ENCODE results near the gene SMIM35.
"Not testable (repeated sequence)": the region's sequence is repeated elsewhere in the genome, so short reads cannot be mapped to it uniquely, and the experiment has no call there.

SMIM35 gene

DNA sequence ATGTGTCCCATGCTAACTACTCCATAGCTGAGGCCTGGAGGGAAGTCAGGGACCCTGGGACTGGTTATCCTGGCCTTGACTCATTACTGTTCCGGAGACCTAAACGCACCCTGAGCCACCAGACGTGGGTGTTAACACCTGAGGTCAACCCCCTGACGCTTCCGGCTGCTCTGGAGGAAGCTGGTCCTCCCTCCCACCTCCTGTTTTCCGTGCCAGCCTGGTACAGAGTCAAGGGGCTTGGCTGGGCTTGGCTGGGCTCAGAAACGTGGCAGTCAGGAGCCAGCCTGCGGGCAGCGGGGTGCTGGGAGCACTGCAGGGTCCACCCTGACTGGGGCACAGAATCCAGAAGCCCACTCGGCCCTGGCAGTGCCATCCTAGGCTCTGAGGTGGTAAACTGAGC, 7.3 kb downstream of the SMIM35 start:
- DNase-seq: no peak

DNA sequence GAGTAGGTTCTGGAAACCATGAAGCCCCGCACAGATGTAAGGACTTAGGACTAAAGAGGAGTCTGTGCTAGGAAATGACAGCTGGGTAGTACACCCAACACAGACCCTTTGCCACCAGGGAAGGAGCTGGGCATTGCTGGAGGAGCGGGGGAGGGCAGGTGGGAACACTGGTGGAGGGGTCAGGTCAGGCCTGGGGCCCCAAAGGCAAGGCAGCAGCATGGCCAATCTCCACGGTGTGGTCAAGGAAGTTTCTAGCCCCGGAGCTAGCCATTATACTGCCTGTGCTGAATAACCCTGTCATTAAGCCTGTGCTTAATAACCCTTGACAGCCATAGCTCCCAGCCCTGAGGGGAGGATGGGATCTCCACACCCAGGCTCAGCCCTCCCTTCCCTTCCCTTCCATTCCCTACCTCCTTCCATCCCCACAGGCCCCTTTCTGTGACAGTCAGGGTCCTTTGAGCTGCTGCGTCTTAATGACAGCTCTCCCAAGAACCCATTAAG, 7.8 kb downstream of the SMIM35 start:
- DNase-seq: peak; percentile 36

DNA sequence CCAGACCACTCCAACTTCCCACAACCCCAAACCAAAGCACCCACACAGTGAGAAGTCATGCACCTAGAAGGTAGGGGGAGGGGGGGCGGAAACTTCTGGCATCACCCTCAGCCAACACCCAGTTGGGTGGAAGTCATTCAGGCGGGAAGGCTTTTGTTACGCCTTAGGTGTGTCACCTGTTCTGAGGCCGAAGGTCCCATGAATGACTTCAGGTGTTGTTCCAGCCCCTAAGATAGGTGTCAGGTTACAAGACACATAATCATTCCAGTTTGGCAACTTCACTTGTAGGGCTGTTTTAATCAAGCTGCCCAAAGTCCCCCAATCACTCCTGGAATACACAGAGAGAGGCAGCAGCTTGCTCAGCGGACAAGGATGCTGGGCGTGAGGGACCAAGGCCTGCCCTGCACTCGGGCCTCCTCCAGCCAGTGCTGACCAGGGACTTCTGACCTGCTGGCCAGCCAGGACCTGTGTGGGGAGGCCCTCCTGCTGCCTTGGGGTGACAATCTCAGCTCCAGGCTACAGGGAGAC, 9.9 kb downstream of the SMIM35 start, which contains the start of gene TMPRSS4:
TSS of gene TMPRSS4 (plus strand) at position 325 of the 528 bp plus-strand sequence. CDS start 225 bp downstream, outside the sequence.
- peak; percentile 93 for DNase-seq

DNA sequence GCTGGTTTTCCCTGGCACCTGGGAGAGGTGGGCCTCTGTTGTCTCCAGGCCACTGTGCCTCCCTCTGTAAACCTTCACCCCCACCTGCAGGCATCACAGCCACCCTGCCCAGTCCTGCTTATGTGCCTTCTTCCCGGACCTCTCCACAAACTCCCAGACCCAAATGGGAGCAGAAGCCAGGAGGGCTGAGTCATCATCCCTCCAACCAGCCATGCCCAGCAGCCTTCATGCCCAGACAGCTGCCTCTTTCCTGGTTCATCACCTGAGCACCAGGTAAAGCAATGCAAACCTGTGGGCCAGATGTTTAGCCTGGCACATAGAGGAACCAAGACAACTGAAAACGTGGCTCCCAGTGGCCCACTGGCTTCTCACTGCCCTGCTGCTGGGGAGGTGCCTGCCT, 12.0 kb downstream of the SMIM35 start:
- DNase-seq: peak; percentile 27

DNA sequence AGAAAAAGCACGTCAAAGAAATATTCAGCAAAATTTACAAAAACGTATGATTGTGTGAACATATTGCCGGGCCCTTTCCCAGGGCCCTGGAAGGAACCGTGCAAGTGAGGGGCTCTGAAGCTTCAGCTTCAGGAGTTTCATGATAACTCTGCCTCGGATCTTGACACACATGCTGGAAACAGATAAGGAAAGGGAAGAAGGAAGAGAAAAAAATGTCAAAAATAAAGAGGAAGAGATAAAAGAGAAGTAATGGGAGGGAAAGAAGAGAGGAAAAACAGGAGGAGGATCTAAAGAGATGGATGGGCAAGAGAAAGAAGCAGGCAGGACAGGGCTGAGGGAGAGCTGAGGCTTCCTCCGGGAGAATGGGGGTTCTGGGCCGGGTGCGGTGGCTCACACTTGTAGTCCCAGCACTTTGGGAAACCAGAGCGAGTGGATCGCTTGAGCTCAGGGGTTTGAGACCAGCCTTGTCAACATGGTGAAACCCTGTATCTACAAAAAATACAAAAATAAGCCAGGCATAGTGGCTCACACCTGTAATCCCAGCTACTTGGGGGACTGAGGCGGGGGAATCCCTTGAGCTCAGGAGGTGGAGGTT, 12.6 kb downstream of the SMIM35 start:
- no peak for DNase-seq

DNA sequence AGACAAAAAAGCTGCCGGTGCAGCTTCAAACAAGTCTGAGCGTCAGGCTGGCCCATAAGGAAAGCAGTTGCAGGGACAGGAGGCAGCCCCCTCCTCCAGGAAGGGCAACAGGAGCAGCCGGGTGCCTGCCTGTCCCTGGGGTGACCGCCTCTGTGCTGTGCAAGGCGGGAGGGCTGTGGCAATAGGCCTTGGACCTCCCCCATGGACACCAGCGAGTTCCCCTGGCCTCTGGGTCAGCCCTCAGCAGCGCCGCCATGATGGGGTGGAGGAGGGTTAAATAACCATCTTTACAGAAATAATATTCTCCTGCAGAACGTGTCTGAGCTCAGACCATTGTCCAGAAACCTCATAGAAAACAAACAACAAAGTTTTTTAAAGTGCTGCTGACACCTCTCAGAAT, 13.2 kb downstream of the SMIM35 start:
- DNase-seq: no peak

DNA sequence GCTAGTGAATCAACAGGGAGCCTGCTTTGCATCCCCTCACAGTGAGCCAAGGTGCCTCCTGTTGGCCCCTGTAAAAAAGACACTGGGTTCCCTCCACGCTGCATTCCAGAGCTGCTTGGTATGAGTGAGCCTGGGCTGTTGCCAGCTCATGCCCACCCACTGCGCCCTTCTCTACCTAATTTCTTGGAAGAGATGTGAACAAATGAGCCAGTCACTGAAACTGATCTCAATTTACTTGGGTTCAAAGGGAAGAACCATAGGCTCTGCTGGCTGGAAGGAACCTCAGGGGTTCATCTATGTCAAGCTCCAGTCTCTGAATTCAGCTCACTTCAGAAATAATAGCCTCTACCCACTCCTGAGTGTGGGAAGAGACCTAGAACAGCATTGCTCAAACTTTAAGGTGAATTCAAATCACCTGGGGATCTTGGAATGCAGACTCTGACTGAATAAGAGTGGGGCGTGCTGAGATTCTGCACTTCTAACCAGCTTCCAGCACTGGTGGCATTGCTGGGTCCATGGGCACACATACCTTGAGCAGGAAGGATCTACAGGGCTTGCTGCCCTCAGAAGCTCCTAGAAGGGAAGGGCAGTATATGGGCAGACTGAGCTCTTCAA, 15.2 kb downstream of the SMIM35 start:
- DNase-seq: no peak

DNA sequence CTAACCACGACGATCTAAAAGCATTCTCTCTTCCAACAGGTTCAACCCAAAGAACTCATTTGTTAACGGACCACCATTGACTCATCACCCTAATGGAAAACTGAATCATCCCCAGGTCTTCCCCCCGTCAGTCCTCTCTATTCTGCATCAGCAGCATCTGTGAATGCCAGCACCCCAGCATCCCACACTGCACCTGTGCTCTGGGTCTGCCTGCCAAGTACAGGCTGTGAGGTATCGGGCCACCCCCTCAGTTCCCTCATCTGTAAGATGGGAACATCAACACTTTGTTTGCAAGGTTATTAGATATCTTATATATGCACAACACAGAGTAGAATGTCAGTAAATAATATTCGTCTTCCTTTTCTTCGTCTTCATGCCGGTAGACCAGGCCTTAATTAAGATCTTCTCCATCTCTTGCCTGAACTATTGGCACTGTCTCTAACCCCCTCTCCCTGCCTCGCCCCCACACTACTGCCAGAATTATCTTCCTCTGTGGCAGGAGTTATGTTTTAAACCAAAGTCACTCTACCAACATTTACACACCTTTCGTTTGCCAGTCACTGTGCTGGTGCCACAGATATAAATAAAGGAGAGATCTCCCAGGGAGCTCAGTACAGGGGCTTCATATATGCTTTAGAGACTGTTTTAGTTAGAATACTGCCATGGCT, 17.7 kb downstream of the SMIM35 start:
- DNase-seq: no peak

DNA sequence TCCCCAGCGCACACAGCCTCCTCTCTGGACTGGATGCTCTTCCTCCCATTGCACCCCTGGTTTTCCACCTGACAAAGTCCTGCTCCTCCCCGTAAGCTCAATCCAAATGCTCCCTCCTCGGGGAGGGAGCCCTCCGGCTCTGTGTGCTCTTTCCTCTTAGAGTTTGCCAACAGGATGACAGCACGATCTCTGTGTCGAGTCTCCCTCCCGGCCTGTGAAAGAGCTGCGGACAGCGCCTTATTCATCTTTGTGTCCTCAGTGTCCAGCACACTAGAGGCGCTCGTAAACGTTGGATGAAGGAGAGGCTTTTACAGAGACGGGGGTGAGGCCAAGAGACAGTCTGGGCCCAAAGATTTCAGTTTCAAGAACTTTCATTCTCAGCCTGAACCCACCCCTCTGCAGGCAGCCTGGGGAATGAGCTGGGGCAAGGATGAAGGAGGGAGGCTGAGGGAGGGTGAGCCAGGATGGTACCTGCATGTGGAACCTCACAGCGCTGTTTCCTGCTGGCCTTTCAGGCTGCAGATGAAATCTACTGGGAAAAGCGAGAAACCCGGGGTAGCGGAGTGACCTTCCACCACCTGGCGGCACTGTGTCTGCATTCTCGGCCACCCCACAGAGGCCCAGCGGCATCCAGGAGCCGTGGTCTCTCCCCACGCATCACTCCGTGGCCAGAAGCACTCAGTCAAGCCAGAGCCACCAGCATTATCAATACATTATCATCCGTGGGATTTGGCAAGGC, 18.4 kb downstream of the SMIM35 start:
- no peak for DNase-seq

DNA sequence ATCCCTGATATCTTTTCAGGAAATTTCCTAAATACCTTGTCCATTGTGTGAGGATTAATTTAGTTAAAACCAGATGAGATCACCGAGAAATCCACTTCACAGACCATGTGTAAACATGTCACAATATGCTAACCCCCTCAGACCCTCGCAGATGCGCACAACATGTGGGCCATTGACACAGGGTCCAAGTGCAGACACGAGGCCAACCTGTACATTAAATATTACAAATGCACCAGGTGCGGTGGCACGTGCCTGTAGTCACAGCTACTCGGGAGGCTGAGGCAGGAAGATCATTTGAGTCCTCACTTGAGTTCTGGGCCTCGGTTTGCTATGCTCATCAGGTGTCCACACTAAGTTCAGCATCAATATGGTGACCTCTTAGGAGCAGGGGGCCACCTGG, 19.8 kb downstream of the SMIM35 start:
- no peak for DNase-seq

DNA sequence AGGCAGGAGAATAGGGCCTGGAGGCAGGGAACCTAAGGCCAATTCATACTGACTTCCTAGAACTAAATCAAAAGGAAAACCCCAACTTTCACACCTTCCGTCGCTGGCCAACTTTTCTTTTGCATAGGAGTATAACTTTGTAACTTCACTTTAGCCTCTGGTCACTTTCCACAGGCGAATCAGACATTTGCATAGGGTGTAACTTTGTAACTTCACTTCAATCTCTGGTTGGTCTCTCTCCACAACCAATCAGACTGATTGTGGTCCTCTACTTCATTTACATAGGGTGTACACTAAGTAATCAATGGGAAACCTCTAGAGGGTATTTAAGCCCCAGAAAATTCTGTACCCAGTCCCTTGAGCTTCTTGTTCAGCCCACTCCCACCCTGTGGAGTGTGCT, 21.4 kb downstream of the SMIM35 start:
- DNase-seq: no peak

DNA sequence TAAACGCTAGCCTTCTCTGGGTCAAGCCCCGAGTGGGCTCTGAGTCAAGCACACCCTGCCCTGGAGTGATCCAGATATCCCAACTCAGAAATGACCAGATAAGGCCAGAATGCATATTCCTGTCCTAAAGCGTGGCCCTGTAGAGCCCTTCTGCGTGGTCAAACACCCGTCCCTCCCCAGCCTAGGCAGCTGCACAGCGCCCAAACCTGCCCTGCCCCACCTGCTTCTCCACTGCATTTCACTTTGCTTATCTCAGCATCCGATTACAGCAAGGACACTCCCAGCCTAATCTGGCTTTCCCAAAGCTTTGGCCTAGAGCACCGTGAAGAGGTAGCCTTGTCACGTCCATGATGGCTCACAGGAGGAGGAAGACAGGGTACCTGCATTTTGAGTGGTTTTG, 21.8 kb downstream of the SMIM35 start:
- DNase-seq: no peak

DNA sequence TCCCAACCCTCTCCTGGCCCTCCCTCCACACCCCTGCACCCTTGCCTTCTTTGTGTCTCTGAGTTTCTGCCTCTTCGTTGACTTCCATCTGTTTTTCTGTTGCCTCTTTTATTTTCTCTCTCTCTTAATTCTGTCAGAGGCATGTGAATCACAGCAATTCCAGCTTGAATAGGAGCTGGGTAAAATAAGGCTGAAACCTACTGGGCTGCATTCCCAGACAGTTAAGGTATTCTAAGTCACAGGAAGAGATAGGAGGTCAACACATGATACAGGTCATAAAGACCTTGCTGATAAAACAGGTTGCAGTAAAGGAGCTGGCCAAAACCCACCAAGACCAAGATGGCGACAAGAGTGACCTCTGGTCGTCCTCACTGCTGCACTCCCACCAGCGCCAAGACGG, 24.1 kb downstream of the SMIM35 start:
- DNase-seq: not testable (repeated sequence)

DNA sequence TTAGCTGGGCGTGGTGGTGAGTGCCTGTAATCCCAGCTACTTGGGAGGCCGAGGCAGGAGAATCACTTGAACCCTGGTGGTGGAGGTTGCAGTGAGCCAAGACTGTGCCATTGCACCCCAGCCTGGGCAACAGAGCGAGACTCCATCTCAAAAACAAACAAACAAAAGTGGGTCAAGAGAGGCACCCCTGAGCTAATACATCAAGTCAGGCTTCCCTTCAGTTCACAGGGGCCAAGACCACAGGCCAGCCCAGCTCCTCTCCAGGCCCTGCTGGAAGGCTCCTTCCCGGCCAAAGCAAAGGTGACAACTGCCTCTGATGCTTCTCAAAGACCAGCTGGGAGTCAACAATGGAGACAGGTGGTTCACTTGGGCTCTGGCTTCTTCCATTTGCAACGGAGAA, 24.6 kb downstream of the SMIM35 start:
- not testable (repeated sequence) for DNase-seq

DNA sequence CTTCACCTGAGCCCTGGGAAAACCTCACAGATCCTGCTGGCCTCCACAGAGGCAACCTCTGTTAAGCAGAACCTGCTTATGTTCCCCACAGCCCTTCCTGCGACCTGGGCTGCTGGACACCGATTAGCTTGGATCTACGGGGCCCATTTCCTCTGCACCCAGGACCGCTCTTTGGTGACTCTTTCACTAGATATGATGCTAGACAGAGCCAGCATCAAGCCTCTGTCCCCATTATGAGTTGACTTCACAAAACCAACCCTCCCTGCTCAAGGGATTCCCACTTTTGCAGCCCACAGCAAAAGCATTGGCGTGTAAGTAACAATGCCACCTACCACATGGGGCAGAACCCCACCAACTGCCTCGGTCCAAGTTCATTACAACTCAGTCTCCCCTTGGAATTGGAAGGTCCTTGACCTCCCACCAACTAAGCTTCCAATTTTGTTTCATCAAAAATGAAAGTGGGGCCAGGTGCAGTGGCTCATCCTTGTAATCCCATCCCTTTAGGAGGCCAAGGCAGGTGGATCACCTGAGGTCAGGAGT, 25.1 kb downstream of the SMIM35 start:
- DNase-seq: no peak

DNA sequence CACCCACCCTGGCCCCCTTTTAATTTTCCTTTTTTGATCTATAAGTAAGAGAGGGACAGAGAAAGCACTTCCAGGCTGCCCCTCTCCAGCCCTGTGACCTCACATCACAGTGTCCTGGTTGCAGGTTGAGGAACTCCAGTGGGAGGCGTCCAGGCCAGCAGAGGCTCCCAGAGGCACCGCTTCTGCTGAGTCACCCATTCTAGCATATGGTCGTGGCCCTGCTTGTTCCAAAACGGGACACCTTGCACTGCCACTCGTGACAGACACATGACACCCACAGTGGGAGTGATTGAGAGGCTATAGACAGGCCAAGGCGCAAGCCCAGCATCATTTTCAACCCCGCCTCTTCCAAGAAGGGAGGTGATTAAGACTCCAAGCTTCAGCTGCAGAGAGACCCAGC, 25.9 kb downstream of the SMIM35 start:
- DNase-seq: no peak

DNA sequence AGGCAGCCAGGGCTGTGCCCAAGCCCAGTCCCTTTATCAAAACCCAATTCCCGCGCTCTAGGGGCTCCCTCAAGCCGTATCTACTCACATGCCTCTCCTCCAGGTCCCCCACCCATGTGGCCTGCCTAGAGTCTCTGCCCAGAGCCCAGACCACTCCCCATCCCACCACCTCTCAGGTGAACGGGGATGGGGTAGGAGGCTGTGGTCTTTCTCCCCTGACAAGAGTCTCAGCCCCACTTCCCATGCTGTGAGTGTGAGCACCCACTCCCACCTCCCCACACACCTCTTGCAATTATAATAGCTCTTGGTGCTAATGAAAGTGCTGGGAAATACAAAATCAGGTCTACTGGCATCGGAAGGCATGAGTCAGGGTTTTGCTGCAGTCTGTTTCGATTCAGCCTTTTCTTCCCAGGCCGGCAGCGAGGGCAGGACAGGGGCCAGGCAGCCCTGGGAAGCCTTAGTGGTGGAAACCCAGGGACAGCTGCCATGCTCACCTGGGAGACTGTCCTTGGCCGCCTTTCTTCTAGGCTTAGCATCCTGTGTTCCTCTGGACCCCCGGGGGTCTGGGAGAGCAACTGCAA, 26.6 kb downstream of the SMIM35 start:
- no peak for DNase-seq

DNA sequence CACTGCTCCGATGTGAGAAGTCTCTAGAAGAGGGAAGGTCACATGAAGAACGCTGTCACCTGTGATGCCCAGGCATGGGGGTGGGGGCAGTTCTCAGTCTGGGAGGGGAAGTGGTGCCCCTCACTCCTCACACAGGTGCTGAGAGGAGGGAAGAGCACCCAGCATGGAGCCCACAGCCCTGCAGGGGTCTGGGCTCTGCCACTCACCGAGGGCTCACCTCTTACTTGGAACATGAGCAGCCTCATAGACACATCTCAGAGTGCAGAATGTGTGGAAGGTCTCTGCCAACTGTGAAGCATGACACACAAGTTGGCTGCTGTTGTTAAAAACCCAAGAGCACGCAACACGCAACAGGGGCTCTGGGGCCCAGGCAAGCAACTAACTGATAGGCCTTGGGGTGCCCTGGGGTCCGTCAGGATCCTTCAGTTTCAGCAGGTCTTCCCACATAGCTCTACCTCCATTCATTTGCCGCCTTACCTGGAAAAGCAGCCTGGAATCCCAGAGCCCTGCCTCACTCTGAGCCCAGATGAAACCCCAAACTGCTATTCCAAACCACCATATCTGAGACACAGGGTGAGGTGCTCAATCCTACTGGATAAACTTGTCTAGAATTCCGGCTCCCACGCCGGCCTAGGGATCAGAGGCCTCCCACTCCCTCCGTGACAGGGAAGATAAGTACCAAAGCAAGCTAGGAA, 27.4 kb downstream of the SMIM35 start:
- no peak for DNase-seq

DNA sequence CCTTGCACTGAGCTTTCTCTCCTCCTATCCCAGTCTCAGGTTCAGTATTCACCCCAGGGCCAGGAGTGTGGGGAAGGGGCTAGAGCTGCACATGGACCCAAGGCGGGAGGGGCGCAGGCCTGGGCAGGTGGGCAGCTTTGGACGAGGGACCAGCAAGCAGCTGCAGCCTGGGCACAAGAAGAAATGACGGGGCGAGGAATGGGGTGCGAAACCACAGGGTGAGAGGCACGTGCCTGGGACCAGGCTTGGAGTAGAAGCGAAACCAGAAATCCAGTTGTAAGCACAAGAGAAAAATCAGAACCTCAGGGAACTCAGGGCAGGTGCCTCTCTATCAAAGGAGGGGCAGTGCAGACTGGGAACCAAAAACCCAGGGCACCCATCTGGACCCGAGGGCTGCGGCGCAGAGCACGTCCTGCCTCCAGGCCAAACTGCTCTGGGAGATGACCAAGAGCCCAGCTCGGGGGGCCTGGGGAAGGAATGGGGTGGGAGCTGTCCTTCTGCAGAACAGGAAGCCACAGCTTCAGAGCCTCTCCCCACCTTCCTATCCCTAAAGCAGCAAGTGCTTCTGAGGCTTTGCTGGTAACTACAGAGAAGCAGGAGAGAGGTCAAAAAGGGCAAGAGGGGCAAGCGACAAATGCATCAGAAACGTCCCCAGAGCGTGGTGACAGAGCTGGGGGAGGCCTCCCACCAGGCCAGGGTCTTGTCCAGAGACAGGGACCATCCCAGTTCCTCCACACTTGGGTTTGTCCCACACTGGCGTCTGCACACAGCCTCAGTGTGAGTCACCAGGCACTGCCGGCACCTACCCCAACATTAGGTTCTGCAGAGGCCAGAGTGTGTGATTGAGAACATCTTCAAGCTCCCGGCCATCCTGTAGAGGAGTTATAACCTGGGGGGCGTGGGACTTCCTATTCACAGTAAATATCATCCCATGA, 28.2 kb downstream of the SMIM35 start:
- no peak for DNase-seq

DNA sequence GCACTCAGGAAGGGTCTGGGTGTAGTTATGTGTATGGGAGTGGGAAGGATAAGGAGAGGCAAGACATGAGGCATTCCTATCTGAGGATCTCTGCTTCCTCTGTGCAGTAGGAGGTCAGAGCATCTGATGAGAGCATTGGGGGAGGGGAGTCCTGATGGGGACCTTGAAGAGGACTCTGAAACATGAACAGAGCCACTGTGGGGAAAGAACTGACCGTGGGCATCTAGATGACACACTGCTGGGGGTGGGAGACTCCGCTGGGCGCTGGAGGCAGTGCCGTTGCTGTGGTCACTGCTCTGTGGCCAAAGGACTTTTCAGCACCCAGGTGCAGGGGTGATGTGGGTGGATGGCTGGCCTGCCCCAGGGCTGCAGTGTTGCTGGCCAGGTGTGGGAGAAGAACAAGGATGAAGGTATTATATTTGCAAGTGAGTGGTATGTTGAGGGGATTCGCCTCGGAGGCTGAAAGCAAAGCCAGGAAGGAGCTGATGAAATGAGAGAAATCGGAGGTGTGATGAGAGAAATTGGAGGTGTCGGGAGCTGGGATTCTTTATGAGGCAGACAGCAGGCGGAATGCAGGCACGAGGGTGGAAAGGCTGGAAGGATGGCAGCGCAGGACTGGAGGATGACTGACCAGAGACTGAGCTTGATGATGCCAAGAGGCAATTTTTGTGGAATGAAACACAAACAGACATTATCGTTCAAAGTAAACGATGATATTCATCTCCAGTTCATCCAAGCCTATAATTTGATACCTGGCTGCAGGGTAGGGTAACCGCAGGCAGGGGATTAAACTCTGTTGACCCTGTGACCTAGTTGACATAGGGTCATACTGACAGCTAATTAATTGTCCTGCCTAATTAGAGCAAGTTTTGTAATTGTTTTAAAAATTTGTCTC, 29.3 kb downstream of the SMIM35 start:
- no peak for DNase-seq

All from DMS79 treated with DMSO at 0.1 percent for 48 hours (cell line).